Suprapubic skin (tissue), 4 donors: ENCODE measurements around the gene TCEAL9. TPM values are rescaled to one million over a fixed set of nuclear protein-coding genes. Genes with fewer than 3 reads are reported as not detected.
A peak's percentile ranks its signal among the peaks of the same experiment; 100 is the strongest.

Experiments
- DNase-seq, 2 donors: peaks; one replicate each; pipeline ENCODE4 v3.0.0-alpha.2; 2019; ENCODE audit warnings: low spot score in 2 of 2
- H3K27ac ChIP-seq: fragments of 200-600 bp; sonication (generic); one replicate; pipeline ENCODE4 v1.5.1; 2019
- H3K27me3 ChIP-seq: fragments of 200-600 bp; sonication (generic); one replicate; pipeline ENCODE4 v1.5.1; 2019
- H3K36me3 ChIP-seq: fragments of 200-600 bp; sonication (generic); one replicate; pipeline ENCODE4 v1.5.1; 2019
- H3K4me1 ChIP-seq: fragments of 200-600 bp; sonication (generic); one replicate; pipeline ENCODE4 v1.5.1; 2019
- H3K4me3 ChIP-seq: fragments of 200-600 bp; sonication (generic); one replicate; pipeline ENCODE4 v1.5.1; 2019; ENCODE audit warnings: mild to moderate bottlenecking
- H3K9me3 ChIP-seq: fragments of 200-600 bp; sonication (generic); one replicate; pipeline ENCODE4 v1.5.1; 2019
- CTCF ChIP-seq, 2 donors: fragments of 200-600 bp in 1 of 2; fragments of 450-650 bp in 1 of 2; sonication (generic) in 1 of 2; IDR thresholded peaks; one replicate each; pipeline ENCODE4 v1.5.1; 2016 to 2019; ENCODE audit warnings: antibody characterized with exemption in 2 of 2, mild to moderate bottlenecking in 1 of 2, moderate library complexity in 1 of 2
- EP300 ChIP-seq: sonication (generic); formaldehyde crosslinking; IDR thresholded peaks from one replicate; pipeline ENCODE4 v1.6.1; 2017; ENCODE audit warnings: antibody characterized with exemption
- POLR2A ChIP-seq, 2 donors: fragments of 450-650 bp; IDR thresholded peaks; one replicate each; pipeline ENCODE4 v1.6.1; 2017; ENCODE audit warnings: antibody characterized with exemption in 2 of 2, mild to moderate bottlenecking in 2 of 2, moderate library complexity in 2 of 2
- POLR2AphosphoS5 ChIP-seq, 3 donors: sonication (generic); formaldehyde crosslinking; IDR thresholded peaks; one replicate each; pipeline ENCODE4 v1.6.1; 2017; ENCODE audit warnings: antibody characterized with exemption in 3 of 3
- WGBS: methylation state at CpG from one replicate; pipeline ENCODE4 v1.1.5; 2018; 5-methylcytosine and 5-hydroxymethylcytosine counted together
- total RNA-seq, 4 donors: library from RNA; depleted of rRNA; stranded (reverse); fragments of >200 nt; gene quantifications; one replicate each; pipeline ENCODE4 v1.1.0, GENCODE V29; 2016

The TCEAL9 gene
- total RNA-seq, 4 donors from 2014 or later = 17.4 to 28.0 (median 25.0) TPM

- no peak for TF ChIP-seq POLR2A (IDR thresholded peaks at IDR 0.05)
- TF ChIP-seq POLR2AphosphoS5 (IDR thresholded peaks at IDR 0.05) = no peak
- H3K36me3 ChIP-seq = no peaks in the 10 kb centered on the region
- H3K4me1 ChIP-seq = no peaks in the 10 kb centered on the region
- no peaks in the 10 kb centered on the region for H3K27me3 ChIP-seq
- 22% methylated on average over 6 of the region's 7 CpGs for WGBS
- no peak overlapping the region for H3K27ac ChIP-seq
- no peak for DNase-seq
- no peaks in the 10 kb centered on the region for H3K9me3 ChIP-seq
- H3K4me3 ChIP-seq = peak overlapping the region; percentile 48
Measured at GRCh38 chrX:103405009-103405333, 48.7 kb downstream of the TCEAL9 start.

GRCh38 chrX:103406256-103406655 lies 50.0 kb downstream of the TCEAL9 start:
- Histone ChIP-seq H3K4me3 (no peak overlapping the region), H3K9me3 (no peaks in the 10 kb centered on the region), H3K4me1 (no peaks in the 10 kb centered on the region), H3K27me3 (no peaks in the 10 kb centered on the region), H3K27ac (no peak overlapping the region), H3K36me3 (no peaks in the 10 kb centered on the region)
- 61% methylated on average over 1 of the region's 1 CpG for WGBS
- TF ChIP-seq EP300 (no peak), POLR2A (IDR thresholded peaks at IDR 0.05) (no peak), CTCF (IDR thresholded peaks at IDR 0.05) (no peak), POLR2AphosphoS5 (IDR thresholded peaks at IDR 0.05) (no peak)
- DNase-seq = no peak

- WGBS = 84% methylated on average over 2 of the region's 2 CpGs
- Histone ChIP-seq H3K27me3 (no peaks in the 10 kb centered on the region), H3K36me3 (no peaks in the 10 kb centered on the region), H3K4me1 (no peaks in the 10 kb centered on the region), H3K4me3 (no peak overlapping the region), H3K9me3 (no peaks in the 10 kb centered on the region), H3K27ac (no peak overlapping the region)
- no peak for DNase-seq
- no peak for TF ChIP-seq EP300
Measured at GRCh38 chrX:103407776-103408175, 51.5 kb downstream of the TCEAL9 start.

Other genes starting within 250 kb of the TCEAL9 start
- gene BEX4, start 141.4 kb upstream of the TCEAL9 start, total RNA-seq = 10 to 100 TPM; 10.7 to 25.3 (median 18.8) TPM
- 10 to 100 TPM; 39.4 to 50.6 (median 45.2) TPM for gene TCEAL8, start 101.4 kb upstream of the TCEAL9 start, total RNA-seq
- gene TCEAL5, start 79.8 kb upstream of the TCEAL9 start, total RNA-seq = not detected
- gene BEX2, start 45.5 kb upstream of the TCEAL9 start, total RNA-seq = 10 to 100 TPM; 10.1 to 16.4 (median 13.3) TPM
- 1 to 10 TPM in 3 of 4 donors, under 1 TPM in 1; 0.72 to 2.5 (median 1.9) TPM for gene TCEAL7, start 26.3 kb upstream of the TCEAL9 start, total RNA-seq
- 10 to 100 TPM; 43.8 to 71.7 (median 51.3) TPM for gene BEX3, start 20.0 kb downstream of the TCEAL9 start, total RNA-seq
- gene RAB40A, start 163.0 kb downstream of the TCEAL9 start, total RNA-seq = 1 to 10 TPM in 2 of 4 donors, under 1 TPM in 1, not detected in 1; 0.31 to 2.4 (median 2.3) TPM
- gene TCEAL4, start 229.0 kb downstream of the TCEAL9 start, total RNA-seq = 10 to 100 TPM; 56.3 to 71.1 (median 67.4) TPM